Osteocyte (in vitro differentiated cells): ENCODE data around the gene MICALL2. TPM values are rescaled to one million over a fixed set of nuclear protein-coding genes. Genes with fewer than 3 reads are reported as not detected.
A peak's percentile ranks its signal among the peaks of the same experiment; 100 is the strongest.

Experiments used
- DNase-seq: peaks from one replicate; pipeline ENCODE4 v3.0.0; 2021; ENCODE audit warnings: mixed read lengths; ENCODE audit not compliant: unreplicated experiment; ENCODE audit errors: extremely low spot score
- H3K27ac Mint-ChIP-seq: one replicate; pipeline ENCODE4 v1.8.0; 2021; ENCODE audit warnings: mild to moderate bottlenecking, mixed read lengths; ENCODE audit not compliant: unreplicated experiment
- H3K27me3 Mint-ChIP-seq: one replicate; pipeline ENCODE4 v1.8.0; 2021; ENCODE audit warnings: mixed read lengths; ENCODE audit not compliant: unreplicated experiment
- H3K36me3 Mint-ChIP-seq: one replicate; pipeline ENCODE4 v1.8.0; 2021; ENCODE audit warnings: mixed read lengths; ENCODE audit not compliant: unreplicated experiment
- H3K4me1 Mint-ChIP-seq: one replicate; pipeline ENCODE4 v1.8.0; 2021; ENCODE audit warnings: mixed read lengths; ENCODE audit not compliant: unreplicated experiment
- H3K4me3 Mint-ChIP-seq: one replicate; pipeline ENCODE4 v1.8.0; 2021; ENCODE audit warnings: mild to moderate bottlenecking, moderate library complexity, mixed read lengths; ENCODE audit not compliant: unreplicated experiment
- H3K9me3 Mint-ChIP-seq: one replicate; pipeline ENCODE4 v1.8.0; 2021; ENCODE audit warnings: mixed read lengths; ENCODE audit not compliant: unreplicated experiment
- CTCF ChIP-seq: fragments of 200-600 bp; sonication (generic); IDR thresholded peaks from 2 replicates; pipeline ENCODE4 v1.5.0; 2021; ENCODE audit warnings: antibody characterized with exemption, mild to moderate bottlenecking, moderate library complexity
- total RNA-seq: library from RNA; stranded (reverse); gene quantifications from 2 replicates; pipeline ENCODE4 v1.2.1, GENCODE V29; 2021

The MICALL2 gene
- total RNA-seq, 1 donor from 2014 or later = 63.1 TPM

DNA sequence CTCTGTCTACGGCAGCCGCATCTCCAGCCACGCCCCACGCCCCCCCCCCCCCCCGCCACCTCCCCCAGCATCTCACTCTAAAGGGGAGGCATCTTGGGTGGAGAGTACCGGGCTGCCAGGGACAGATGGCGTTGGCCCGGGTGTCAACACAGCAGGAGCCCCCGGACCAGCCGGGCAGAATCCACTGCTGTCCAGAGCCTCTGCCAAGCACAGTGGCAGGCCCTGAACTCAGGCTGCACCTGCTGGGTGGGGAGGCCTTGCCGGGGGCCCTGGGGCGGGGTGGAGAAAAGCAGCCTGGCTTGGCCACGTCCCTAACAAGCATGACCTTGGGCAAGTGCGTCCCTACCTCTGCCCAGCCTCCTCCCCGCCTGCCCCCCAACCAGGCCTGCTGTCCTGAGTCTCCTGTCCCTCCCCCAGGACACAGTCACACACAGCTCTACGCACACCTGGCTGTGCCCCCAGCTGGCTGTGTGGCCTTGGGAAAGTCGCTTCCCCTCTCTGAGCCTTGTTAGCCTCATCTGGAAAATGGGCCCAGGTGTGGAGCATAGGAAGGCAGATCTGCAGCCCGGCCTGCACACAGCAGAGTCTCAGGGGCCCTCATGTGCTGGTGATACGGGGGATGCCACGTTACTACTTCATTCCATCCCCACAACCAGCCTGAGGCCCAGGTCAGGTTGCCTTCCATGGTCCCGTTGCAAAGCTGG, 45.2 kb downstream of the MICALL2 start:
- no peak for DNase-seq
- H3K4me1 Mint-ChIP-seq = peaks cover 9% of the 10 kb centered on the region
- H3K36me3 Mint-ChIP-seq = no peaks in the 10 kb centered on the region
- H3K27me3 Mint-ChIP-seq = peaks cover 16% of the 10 kb centered on the region
- H3K27ac Mint-ChIP-seq = no peak overlapping the region
- no peak overlapping the region for H3K4me3 Mint-ChIP-seq
- H3K9me3 Mint-ChIP-seq = no peaks in the 10 kb centered on the region
- TF ChIP-seq CTCF = no peak

- H3K36me3 Mint-ChIP-seq = no peaks in the 10 kb centered on the region
- H3K27ac Mint-ChIP-seq = no peak overlapping the region
- H3K9me3 Mint-ChIP-seq = no peaks in the 10 kb centered on the region
- peaks cover 9% of the 10 kb centered on the region for H3K4me1 Mint-ChIP-seq
- TF ChIP-seq CTCF = peak; percentile 89
- peak; percentile 93 for DNase-seq
- no peak overlapping the region for H3K4me3 Mint-ChIP-seq
- H3K27me3 Mint-ChIP-seq = peaks cover 23% of the 10 kb centered on the region
Measured at GRCh38 chr7:1412322-1413261, 46.7 kb downstream of the MICALL2 start.

DNA sequence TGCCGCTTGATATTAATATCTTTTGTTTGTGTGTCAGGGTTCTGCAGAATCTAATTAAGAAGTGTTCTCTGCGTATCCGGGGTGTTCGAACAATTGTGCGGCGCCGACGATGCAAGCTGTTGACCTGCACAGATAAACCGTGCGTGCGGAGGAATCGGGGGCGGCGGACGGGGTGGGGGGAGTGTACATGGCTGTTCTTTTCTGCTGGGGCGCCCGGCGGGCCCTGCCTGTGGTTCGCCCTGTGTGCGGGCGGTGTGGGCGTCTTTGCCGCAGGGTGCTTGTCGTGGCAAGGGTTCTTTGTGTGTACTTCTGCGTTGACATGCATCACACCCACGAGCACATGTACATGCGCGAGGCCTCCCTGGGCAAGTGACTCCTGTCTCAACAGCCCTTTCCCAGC, 47.9 kb downstream of the MICALL2 start:
- no peak overlapping the region for H3K27ac Mint-ChIP-seq
- peaks cover 16% of the 10 kb centered on the region for H3K27me3 Mint-ChIP-seq
- TF ChIP-seq CTCF = no peak
- H3K36me3 Mint-ChIP-seq = no peaks in the 10 kb centered on the region
- H3K4me1 Mint-ChIP-seq = peaks cover 3% of the 10 kb centered on the region
- H3K4me3 Mint-ChIP-seq = no peak overlapping the region
- H3K9me3 Mint-ChIP-seq = no peaks in the 10 kb centered on the region
- DNase-seq = no peak

- Mint-ChIP-seq H3K4me1 (peaks cover 3% of the 10 kb centered on the region), H3K4me3 (no peak overlapping the region), H3K27me3 (peaks cover 16% of the 10 kb centered on the region), H3K27ac (no peak overlapping the region), H3K36me3 (no peaks in the 10 kb centered on the region), H3K9me3 (no peaks in the 10 kb centered on the region)
- no peak for DNase-seq
- no peak for TF ChIP-seq CTCF
Measured at GRCh38 chr7:1410992-1411391, 48.3 kb downstream of the MICALL2 start.

DNA sequence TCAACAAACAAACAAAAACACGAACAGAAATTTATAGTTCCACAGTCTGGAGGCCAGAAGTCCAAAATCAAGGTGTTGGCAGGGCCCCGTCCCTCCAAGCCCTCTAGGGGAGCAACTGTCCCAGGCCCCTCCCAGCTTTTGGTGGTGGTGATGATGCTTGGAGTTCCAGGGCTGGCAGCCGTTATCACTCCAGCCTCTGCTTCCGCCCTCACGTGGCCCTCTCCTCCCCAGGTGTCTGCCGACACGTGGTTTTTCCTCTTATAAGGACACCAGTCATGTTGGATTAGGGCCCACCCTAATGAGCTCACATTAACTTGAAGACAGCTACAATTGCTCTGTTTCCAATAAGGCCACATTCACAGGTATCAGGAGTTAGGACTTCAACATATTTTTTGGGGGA, 49.7 kb downstream of the MICALL2 start:
- peaks cover 5% of the 10 kb centered on the region for H3K4me1 Mint-ChIP-seq
- DNase-seq = no peak
- H3K9me3 Mint-ChIP-seq = no peaks in the 10 kb centered on the region
- H3K4me3 Mint-ChIP-seq = no peak overlapping the region
- H3K36me3 Mint-ChIP-seq = no peaks in the 10 kb centered on the region
- no peak overlapping the region for H3K27ac Mint-ChIP-seq
- H3K27me3 Mint-ChIP-seq = peaks cover 18% of the 10 kb centered on the region
- TF ChIP-seq CTCF = no peak
